LoVo (cell line): ENCODE measurements around the gene IDS.
"Not testable (repeated sequence)": the region's sequence is repeated elsewhere in the genome, so short reads cannot be mapped to it uniquely, and the experiment has no call there.

ENCODE experiments used
- DNase-seq: peaks from one replicate; pipeline ENCODE4 v3.0.0-alpha.2; 2016; ENCODE audit warnings: low spot score

The IDS gene

GRCh38 chrX:149504915-149505651, at the start of gene IDS:
IDS (minus strand) TSS chrX:149505306; CDS start chrX:149505137, 169 bp downstream.
- peak; percentile 71 for DNase-seq

- DNase-seq: not testable (repeated sequence)
Measured at GRCh38 chrX:149551939-149552248, 46.8 kb upstream of the IDS start.

GRCh38 chrX:149551245-149551938, 46.3 kb upstream of the IDS start:
- not testable (repeated sequence) for DNase-seq

- not testable (repeated sequence) for DNase-seq
Measured at GRCh38 chrX:149550454-149550853, 45.3 kb upstream of the IDS start.

GRCh38 chrX:149549701-149550100, 44.6 kb upstream of the IDS start, which contains the start of gene HSFX3:
HSFX3 (minus strand) TSS chrX:149549924; CDS start chrX:149549852, 72 bp downstream.
- not testable (repeated sequence) for DNase-seq

GRCh38 chrX:149547782-149548181, 42.7 kb upstream of the IDS start:
- DNase-seq: not testable (repeated sequence)

GRCh38 chrX:149546962-149547361, 41.9 kb upstream of the IDS start:
- not testable (repeated sequence) for DNase-seq

GRCh38 chrX:149545545-149546543, 40.7 kb upstream of the IDS start:
- not testable (repeated sequence) for DNase-seq

- no peak for DNase-seq
Measured at GRCh38 chrX:149541521-149542047, 36.5 kb upstream of the IDS start.

- DNase-seq: peak; percentile 81
Measured at GRCh38 chrX:149540621-149541520, 35.8 kb upstream of the IDS start, which contains the start of gene EOLA1. EOLA1 (plus strand) TSS chrX:149541012; CDS start chrX:149545631, 4,619 bp downstream.

- peak; percentile 73 for DNase-seq
Measured at GRCh38 chrX:149540131-149540620, 35.1 kb upstream of the IDS start.

- peak; percentile 73 for DNase-seq
Measured at GRCh38 chrX:149539283-149540130, 34.4 kb upstream of the IDS start.

GRCh38 chrX:149537474-149537873, 32.4 kb upstream of the IDS start:
- not testable (repeated sequence) for DNase-seq

- not testable (repeated sequence) for DNase-seq
Measured at GRCh38 chrX:149534926-149535602, 30.0 kb upstream of the IDS start.

GRCh38 chrX:149533999-149534398, 28.9 kb upstream of the IDS start:
- not testable (repeated sequence) for DNase-seq

- not testable (repeated sequence) for DNase-seq
Measured at GRCh38 chrX:149532868-149533267, 27.8 kb upstream of the IDS start.

GRCh38 chrX:149531599-149531998, 26.5 kb upstream of the IDS start:
- DNase-seq: no peak

GRCh38 chrX:149528381-149528780, 23.3 kb upstream of the IDS start:
- no peak for DNase-seq

GRCh38 chrX:149527705-149528104, 22.6 kb upstream of the IDS start:
- no peak for DNase-seq
